ENCODE data around the gene ATXN2. TPM values are rescaled to one million over a fixed set of nuclear protein-coding genes. Genes with fewer than 3 reads are reported as not detected.

ATXN2 gene
- total and polyA plus RNA-seq, 4 donors: 51.7 to 99.2 (median 74.4) TPM

DNA sequence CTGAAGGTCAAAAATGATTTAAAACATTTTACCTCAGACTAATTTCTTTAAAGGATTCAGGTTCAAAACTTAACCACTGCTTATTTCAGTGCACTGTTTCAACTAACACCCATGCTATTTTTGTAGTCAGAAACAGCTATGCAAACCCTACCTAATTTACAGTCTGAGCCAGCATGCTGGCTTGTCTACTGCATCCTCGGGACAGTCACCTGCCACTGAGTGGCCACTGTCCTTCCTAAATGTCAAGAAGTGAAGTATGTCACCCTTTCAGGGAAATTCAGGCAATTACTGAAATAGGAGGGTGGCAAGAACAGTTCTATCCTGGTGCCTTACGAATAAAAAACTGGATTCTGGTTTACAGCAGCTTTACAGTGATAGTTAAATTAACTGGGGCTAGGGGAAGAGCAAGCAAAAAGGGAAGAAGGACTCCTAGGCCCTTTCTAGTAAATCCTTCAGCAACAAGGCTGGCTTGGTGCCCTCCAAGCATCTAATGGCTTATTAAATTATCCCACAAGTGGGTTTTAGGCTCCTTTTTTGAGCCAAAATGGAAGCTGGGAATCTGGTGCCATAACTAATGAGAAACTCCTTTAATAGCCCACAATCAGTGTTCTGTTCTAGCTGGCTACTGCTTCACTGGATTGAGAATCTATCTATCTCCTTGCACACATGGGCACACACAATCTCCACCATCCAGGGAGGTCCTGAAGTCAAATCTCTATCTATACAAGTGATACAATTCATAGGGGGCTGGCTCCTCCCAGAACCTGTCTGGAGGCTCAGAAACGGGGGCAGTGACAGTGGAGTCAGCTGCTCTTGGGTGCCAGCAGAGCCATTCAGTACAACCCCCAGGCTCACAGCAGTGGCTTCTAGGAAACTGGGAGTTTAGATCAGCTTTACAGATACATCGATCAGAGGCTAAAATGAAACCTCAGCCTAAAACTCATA is 150.0 kb downstream of the ATXN2 start:
- H3K4me1 ChIP-seq (ENCODE audit: control insufficient read depth, insufficient read depth, low read length): peaks cover 58% of the 10 kb centered on the region
- no peaks in the 10 kb centered on the region for H3K9me3 ChIP-seq (ENCODE audit: control insufficient read depth, insufficient read depth, low read length)
- H3K27me3 ChIP-seq (ENCODE audit: control insufficient read depth, insufficient read depth, low read length): no peaks in the 10 kb centered on the region
- H3K27ac ChIP-seq (ENCODE audit: low read depth, low read length): no peak overlapping the region
- peak in 1 of 6 donors; percentile 44 for DNase-seq (ENCODE audit: low read depth in 4 of 6, low spot score in 6 of 6)
- no peak overlapping the region for H3K4me3 ChIP-seq (ENCODE audit: low read depth, low read length)
- H3K36me3 ChIP-seq (ENCODE audit: control insufficient read depth, insufficient read depth, low read length): peaks cover 64% of the 10 kb centered on the region
- 74% methylated on average over 3 of the region's 4 CpGs for WGBS (ENCODE audit: insufficient coverage)

DNA sequence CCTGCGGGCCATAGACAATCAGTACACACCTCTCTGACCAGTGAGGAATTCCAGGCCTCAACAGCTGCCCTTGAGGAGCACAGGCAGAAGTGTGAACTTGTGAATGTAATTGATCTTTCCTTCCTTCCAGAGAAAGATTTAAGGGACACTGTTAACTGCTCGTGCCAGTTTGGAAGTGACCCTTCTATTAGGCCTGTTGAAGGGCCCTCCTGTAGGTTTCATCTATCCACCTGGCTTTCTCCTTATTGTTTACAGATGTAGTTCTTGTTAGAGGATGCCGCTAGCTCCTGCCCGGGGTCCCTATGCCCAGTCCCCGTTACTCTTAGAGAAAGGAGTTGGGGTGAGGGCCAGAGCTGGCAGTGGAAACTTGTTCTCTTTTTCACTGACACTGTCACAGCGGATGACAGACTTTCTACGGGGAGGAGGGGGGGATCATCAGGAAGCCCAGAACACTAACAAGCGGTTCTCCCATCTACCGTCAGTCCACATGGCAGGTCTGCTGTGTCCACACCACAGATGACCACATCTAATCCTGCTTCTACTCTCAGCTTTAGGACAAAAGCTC is 150.8 kb downstream of the ATXN2 start:
- no peak overlapping the region for H3K27ac ChIP-seq (ENCODE audit: low read depth, low read length)
- no peak overlapping the region for H3K4me3 ChIP-seq (ENCODE audit: low read depth, low read length)
- H3K9me3 ChIP-seq (ENCODE audit: control insufficient read depth, insufficient read depth, low read length): no peaks in the 10 kb centered on the region
- H3K36me3 ChIP-seq (ENCODE audit: control insufficient read depth, insufficient read depth, low read length): peaks cover 61% of the 10 kb centered on the region
- DNase-seq (ENCODE audit: low read depth in 4 of 6, low spot score in 6 of 6): no peak
- H3K4me1 ChIP-seq (ENCODE audit: control insufficient read depth, insufficient read depth, low read length): peaks cover 53% of the 10 kb centered on the region
- no peaks in the 10 kb centered on the region for H3K27me3 ChIP-seq (ENCODE audit: control insufficient read depth, insufficient read depth, low read length)
- 82% methylated on average over 5 of the region's 9 CpGs for WGBS (ENCODE audit: insufficient coverage)

- Histone ChIP-seq H3K27ac (ENCODE audit: low read depth, low read length) (no peak overlapping the region), H3K4me1 (ENCODE audit: control insufficient read depth, insufficient read depth, low read length) (peaks cover 51% of the 10 kb centered on the region), H3K9me3 (ENCODE audit: control insufficient read depth, insufficient read depth, low read length) (no peaks in the 10 kb centered on the region), H3K27me3 (ENCODE audit: control insufficient read depth, insufficient read depth, low read length) (no peaks in the 10 kb centered on the region), H3K4me3 (ENCODE audit: low read depth, low read length) (no peak overlapping the region), H3K36me3 (ENCODE audit: control insufficient read depth, insufficient read depth, low read length) (peaks cover 64% of the 10 kb centered on the region)
- DNase-seq (ENCODE audit: low read depth in 4 of 6, low spot score in 6 of 6): no peak
- 94% methylated on average over 25 of the region's 28 CpGs for WGBS (ENCODE audit: insufficient coverage)
Measured at GRCh38 chr12:111447571-111448265, 151.4 kb downstream of the ATXN2 start.

- 89% methylated on average over 17 of the region's 20 CpGs for WGBS (ENCODE audit: insufficient coverage)
- Histone ChIP-seq H3K27me3 (ENCODE audit: control insufficient read depth, insufficient read depth, low read length) (no peaks in the 10 kb centered on the region), H3K36me3 (ENCODE audit: control insufficient read depth, insufficient read depth, low read length) (peaks cover 72% of the 10 kb centered on the region), H3K27ac (ENCODE audit: low read depth, low read length) (peak overlapping the region; percentile 11), H3K9me3 (ENCODE audit: control insufficient read depth, insufficient read depth, low read length) (no peaks in the 10 kb centered on the region), H3K4me1 (ENCODE audit: control insufficient read depth, insufficient read depth, low read length) (peaks cover 51% of the 10 kb centered on the region), H3K4me3 (ENCODE audit: low read depth, low read length) (no peak overlapping the region)
- DNase-seq (ENCODE audit: low read depth in 4 of 6, low spot score in 6 of 6): no peak
Measured at GRCh38 chr12:111446631-111447570, 152.2 kb downstream of the ATXN2 start.

GRCh38 chr12:111445726-111446581 is 153.2 kb downstream of the ATXN2 start:
- Histone ChIP-seq H3K27ac (ENCODE audit: low read depth, low read length) (peak overlapping the region; percentile 11), H3K36me3 (ENCODE audit: control insufficient read depth, insufficient read depth, low read length) (peaks cover 78% of the 10 kb centered on the region), H3K27me3 (ENCODE audit: control insufficient read depth, insufficient read depth, low read length) (no peaks in the 10 kb centered on the region), H3K4me1 (ENCODE audit: control insufficient read depth, insufficient read depth, low read length) (peaks cover 51% of the 10 kb centered on the region), H3K9me3 (ENCODE audit: control insufficient read depth, insufficient read depth, low read length) (no peaks in the 10 kb centered on the region), H3K4me3 (ENCODE audit: low read depth, low read length) (no peak overlapping the region)
- peak in 1 of 6 donors; percentile 33 for DNase-seq (ENCODE audit: low read depth in 4 of 6, low spot score in 6 of 6)
- 52% methylated on average over 5 of the region's 6 CpGs for WGBS (ENCODE audit: insufficient coverage)

- Histone ChIP-seq H3K27me3 (ENCODE audit: control insufficient read depth, insufficient read depth, low read length) (no peaks in the 10 kb centered on the region), H3K27ac (ENCODE audit: low read depth, low read length) (no peak overlapping the region), H3K4me1 (ENCODE audit: control insufficient read depth, insufficient read depth, low read length) (peaks cover 50% of the 10 kb centered on the region), H3K9me3 (ENCODE audit: control insufficient read depth, insufficient read depth, low read length) (no peaks in the 10 kb centered on the region), H3K36me3 (ENCODE audit: control insufficient read depth, insufficient read depth, low read length) (peaks cover 74% of the 10 kb centered on the region), H3K4me3 (ENCODE audit: low read depth, low read length) (no peak overlapping the region)
- 91% methylated on average over 9 of the region's 11 CpGs for WGBS (ENCODE audit: insufficient coverage)
- DNase-seq (ENCODE audit: low read depth in 4 of 6, low spot score in 6 of 6): peak in 1 of 6 donors; percentile 47
Measured at GRCh38 chr12:111444925-111445725, 154.0 kb downstream of the ATXN2 start.

GRCh38 chr12:111444314-111444924 is 154.7 kb downstream of the ATXN2 start:
- H3K4me1 ChIP-seq (ENCODE audit: control insufficient read depth, insufficient read depth, low read length): peaks cover 49% of the 10 kb centered on the region
- no peaks in the 10 kb centered on the region for H3K27me3 ChIP-seq (ENCODE audit: control insufficient read depth, insufficient read depth, low read length)
- H3K4me3 ChIP-seq (ENCODE audit: low read depth, low read length): no peak overlapping the region
- peaks cover 77% of the 10 kb centered on the region for H3K36me3 ChIP-seq (ENCODE audit: control insufficient read depth, insufficient read depth, low read length)
- DNase-seq (ENCODE audit: low read depth in 4 of 6, low spot score in 6 of 6): no peak
- WGBS (ENCODE audit: insufficient coverage): 91% methylated on average over 6 of the region's 8 CpGs
- H3K9me3 ChIP-seq (ENCODE audit: control insufficient read depth, insufficient read depth, low read length): no peaks in the 10 kb centered on the region
- no peak overlapping the region for H3K27ac ChIP-seq (ENCODE audit: low read depth, low read length)

DNA sequence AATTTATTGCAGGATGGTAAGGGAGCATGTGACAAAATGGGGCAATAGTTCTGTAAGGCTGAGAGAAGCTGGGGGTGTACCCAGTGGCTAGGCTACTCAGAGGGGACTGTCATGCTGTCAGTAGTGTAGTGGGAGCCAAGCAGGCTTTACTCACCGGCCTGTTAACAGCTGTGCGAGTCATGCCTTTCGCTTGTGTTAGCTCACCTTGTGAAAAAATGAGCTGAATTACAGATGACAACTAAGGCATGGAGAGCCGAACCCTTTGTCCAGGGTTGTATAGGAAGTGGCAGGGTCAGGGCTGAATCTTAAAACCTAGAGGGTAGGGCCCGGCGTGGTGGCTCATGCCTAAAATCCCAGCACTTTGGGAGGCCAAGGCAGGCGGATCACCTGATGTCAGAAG is 155.5 kb downstream of the ATXN2 start:
- no peak overlapping the region for H3K27ac ChIP-seq (ENCODE audit: low read depth, low read length)
- peaks cover 79% of the 10 kb centered on the region for H3K36me3 ChIP-seq (ENCODE audit: control insufficient read depth, insufficient read depth, low read length)
- no peak overlapping the region for H3K4me3 ChIP-seq (ENCODE audit: low read depth, low read length)
- no peaks in the 10 kb centered on the region for H3K27me3 ChIP-seq (ENCODE audit: control insufficient read depth, insufficient read depth, low read length)
- no peaks in the 10 kb centered on the region for H3K9me3 ChIP-seq (ENCODE audit: control insufficient read depth, insufficient read depth, low read length)
- no peak for DNase-seq (ENCODE audit: low read depth in 4 of 6, low spot score in 6 of 6)
- H3K4me1 ChIP-seq (ENCODE audit: control insufficient read depth, insufficient read depth, low read length): peaks cover 48% of the 10 kb centered on the region
- WGBS (ENCODE audit: insufficient coverage): 93% methylated on average over 6 of the region's 7 CpGs
